ENCODE measurements around the gene THEM5.

THEM5 gene

GRCh38 chr1:151809985-151810556 is 43.4 kb downstream of the THEM5 start:
- no peak for DNase-seq (ENCODE audit: extremely low read depth, low read depth)
- no peak overlapping the region for H3K4me3 ChIP-seq (replicated peaks; ENCODE audit: low read depth, low read length)
- TF ChIP-seq, protein P1, sequence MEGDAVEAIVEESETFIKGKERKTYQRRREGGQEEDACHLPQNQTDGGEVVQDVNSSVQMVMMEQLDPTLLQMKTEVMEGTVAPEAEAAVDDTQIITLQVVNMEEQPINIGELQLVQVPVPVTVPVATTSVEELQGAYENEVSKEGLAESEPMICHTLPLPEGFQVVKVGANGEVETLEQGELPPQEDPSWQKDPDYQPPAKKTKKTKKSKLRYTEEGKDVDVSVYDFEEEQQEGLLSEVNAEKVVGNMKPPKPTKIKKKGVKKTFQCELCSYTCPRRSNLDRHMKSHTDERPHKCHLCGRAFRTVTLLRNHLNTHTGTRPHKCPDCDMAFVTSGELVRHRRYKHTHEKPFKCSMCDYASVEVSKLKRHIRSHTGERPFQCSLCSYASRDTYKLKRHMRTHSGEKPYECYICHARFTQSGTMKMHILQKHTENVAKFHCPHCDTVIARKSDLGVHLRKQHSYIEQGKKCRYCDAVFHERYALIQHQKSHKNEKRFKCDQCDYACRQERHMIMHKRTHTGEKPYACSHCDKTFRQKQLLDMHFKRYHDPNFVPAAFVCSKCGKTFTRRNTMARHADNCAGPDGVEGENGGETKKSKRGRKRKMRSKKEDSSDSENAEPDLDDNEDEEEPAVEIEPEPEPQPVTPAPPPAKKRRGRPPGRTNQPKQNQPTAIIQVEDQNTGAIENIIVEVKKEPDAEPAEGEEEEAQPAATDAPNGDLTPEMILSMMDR (IDR thresholded peaks at IDR 0.05; ENCODE audit: low read depth, low read length, missing control alignments) = no peak

- DNase-seq (ENCODE audit: extremely low read depth, low read depth) = no peak
- TF ChIP-seq, protein P1 (IDR thresholded peaks at IDR 0.05; ENCODE audit: low read depth, low read length, missing control alignments) = no peak
Measured at GRCh38 chr1:151809290-151809984, 44.1 kb downstream of the THEM5 start.

GRCh38 chr1:151807766-151808165 is 45.7 kb downstream of the THEM5 start:
- TF ChIP-seq, protein P1 (IDR thresholded peaks at IDR 0.05; ENCODE audit: low read depth, low read length, missing control alignments) = no peak
- no peak for DNase-seq (ENCODE audit: extremely low read depth, low read depth)
- no peak overlapping the region for H3K4me3 ChIP-seq (replicated peaks; ENCODE audit: low read depth, low read length)

More at GRCh38 chr1:151809290-151809984, 44.1 kb downstream of the THEM5 start:
- no peak overlapping the region for H3K4me3 ChIP-seq (replicated peaks; ENCODE audit: low read depth, low read length)

DNA sequence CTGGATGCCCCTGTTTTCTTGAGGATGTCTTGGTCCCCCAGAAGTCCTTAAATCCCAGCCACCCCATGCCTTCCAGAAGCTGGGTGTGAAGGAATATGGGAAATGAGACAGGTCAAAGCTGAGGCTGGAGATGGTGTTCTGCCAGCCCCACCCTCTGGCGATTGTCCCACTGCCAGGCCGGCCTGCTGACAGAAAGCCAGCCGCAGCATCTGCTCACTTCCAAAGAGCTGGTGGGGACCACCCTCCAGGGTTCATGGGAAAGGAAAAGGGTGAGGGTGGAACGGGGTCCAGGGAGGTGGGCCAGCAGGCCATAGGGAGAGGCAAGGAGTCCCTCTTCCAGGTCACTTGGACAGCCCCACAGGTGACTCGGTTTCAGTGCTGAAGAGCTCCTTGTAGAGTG is 46.4 kb downstream of the THEM5 start:
- TF ChIP-seq, protein P1 (IDR thresholded peaks at IDR 0.05; ENCODE audit: low read depth, low read length, missing control alignments) = no peak
- no peak for DNase-seq (ENCODE audit: extremely low read depth, low read depth)

GRCh38 chr1:151806170-151806569 is 47.3 kb downstream of the THEM5 start:
- no peak for DNase-seq (ENCODE audit: extremely low read depth, low read depth)
- TF ChIP-seq, protein P1 (IDR thresholded peaks at IDR 0.05; ENCODE audit: low read depth, low read length, missing control alignments) = no peak
- H3K4me3 ChIP-seq (replicated peaks; ENCODE audit: low read depth, low read length) = no peak overlapping the region

More for the DNA sequence above, 46.4 kb downstream of the THEM5 start:
- no peak overlapping the region for H3K4me3 ChIP-seq (replicated peaks; ENCODE audit: low read depth, low read length)

DNA sequence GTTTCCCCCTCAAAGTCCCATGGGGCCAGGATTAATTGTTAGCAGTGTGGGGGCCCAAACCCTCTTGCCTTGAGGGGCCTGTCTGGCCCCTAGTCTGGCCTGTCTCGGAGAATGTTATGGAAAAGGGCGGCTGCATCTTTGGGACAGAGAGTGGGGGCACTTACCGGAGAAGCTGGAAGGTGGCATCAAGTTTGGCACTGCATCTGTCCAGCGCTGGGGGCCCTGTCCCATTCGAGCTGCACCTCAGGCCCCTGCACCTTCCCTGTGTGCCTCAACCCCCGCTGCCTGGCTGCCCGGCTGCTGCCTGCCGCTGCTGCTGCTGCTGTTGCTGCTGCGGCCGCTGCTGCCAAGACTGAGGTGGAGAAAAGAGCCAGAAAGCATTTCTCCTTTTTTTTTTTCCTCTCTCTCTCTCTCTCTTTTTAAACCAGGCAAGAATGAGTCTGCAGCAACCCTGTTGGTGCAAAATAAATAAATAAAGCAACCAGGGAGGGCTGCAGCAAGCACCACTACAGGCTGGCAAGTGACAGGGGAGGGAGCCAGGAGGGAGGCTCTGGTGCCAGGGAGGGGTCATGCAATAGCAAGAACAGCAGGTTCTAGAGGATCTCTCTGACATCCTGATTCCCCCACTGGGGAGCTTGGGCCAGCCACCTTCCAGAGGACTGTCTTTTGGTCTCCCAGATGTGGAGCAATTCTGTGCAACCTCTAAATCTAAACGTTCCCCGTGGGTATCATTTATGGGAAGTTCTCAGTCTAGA is 48.3 kb downstream of the THEM5 start, which contains the start of gene LINGO4:
LINGO4 (minus strand) TSS at position 354 of the 755 bp plus-strand sequence. CDS start 2,715 bp downstream, outside the sequence.
- TF ChIP-seq, protein P1 (IDR thresholded peaks at IDR 0.05; ENCODE audit: low read depth, low read length, missing control alignments) = no peak
- DNase-seq (ENCODE audit: extremely low read depth, low read depth) = no peak
- no peak within 1 kb of the TSS for H3K4me3 ChIP-seq (replicated peaks; ENCODE audit: low read depth, low read length)
